ENCODE data around the gene DTHD1. TPM values are rescaled to one million over a fixed set of nuclear protein-coding genes. Genes with fewer than 3 reads are reported as not detected.

DTHD1 gene
- total RNA-seq, 1 donor from 2014 or later, result not detected

GRCh38 chr4:36317721-36318120 is 36.3 kb downstream of the DTHD1 start:
- intact Hi-C loops (cut with micrococcal nuclease), result no loop called here
- no peak overlapping the region for H3K4me3 ChIP-seq
- no peaks in the 10 kb centered on the region for H3K27me3 ChIP-seq (ENCODE audit: low read depth)
- no peaks in the 10 kb centered on the region for H3K36me3 ChIP-seq
- H3K27ac ChIP-seq (replicated peaks), result no peak overlapping the region
- H3K4me1 ChIP-seq, result no peaks in the 10 kb centered on the region
- H3K9me3 ChIP-seq (replicated peaks), result no peaks in the 10 kb centered on the region
- DNase-seq, result no peak
- TF ChIP-seq CTCF (IDR thresholded peaks at IDR 0.05; ENCODE audit: borderline replicate concordance), result no peak

GRCh38 chr4:36320117-36320896 is 38.9 kb downstream of the DTHD1 start:
- H3K4me1 ChIP-seq, result no peaks in the 10 kb centered on the region
- H3K36me3 ChIP-seq, result no peaks in the 10 kb centered on the region
- H3K27me3 ChIP-seq (ENCODE audit: low read depth), result no peaks in the 10 kb centered on the region
- no peaks in the 10 kb centered on the region for H3K9me3 ChIP-seq (replicated peaks)
- no peak for TF ChIP-seq CTCF (IDR thresholded peaks at IDR 0.05; ENCODE audit: borderline replicate concordance)
- no peak overlapping the region for H3K27ac ChIP-seq (replicated peaks)
- no peak for DNase-seq
- no peak overlapping the region for H3K4me3 ChIP-seq
- intact Hi-C loops (cut with micrococcal nuclease), result no loop called here

- DNase-seq, result no peak
- no peaks in the 10 kb centered on the region for H3K4me1 ChIP-seq
- intact Hi-C loops (cut with micrococcal nuclease), result no loop called here
- no peak overlapping the region for H3K27ac ChIP-seq (replicated peaks)
- no peak for TF ChIP-seq CTCF (IDR thresholded peaks at IDR 0.05; ENCODE audit: borderline replicate concordance)
- H3K36me3 ChIP-seq, result no peaks in the 10 kb centered on the region
- no peaks in the 10 kb centered on the region for H3K9me3 ChIP-seq (replicated peaks)
- no peak overlapping the region for H3K4me3 ChIP-seq
- no peaks in the 10 kb centered on the region for H3K27me3 ChIP-seq (ENCODE audit: low read depth)
These were observed 39.8 kb downstream of the DTHD1 start for GRCh38 chr4:36321176-36321575.

GRCh38 chr4:36322921-36323354 is 41.5 kb downstream of the DTHD1 start:
- intact Hi-C loops (cut with micrococcal nuclease), result no loop called here
- no peak overlapping the region for H3K27ac ChIP-seq (replicated peaks)
- no peaks in the 10 kb centered on the region for H3K4me1 ChIP-seq

GRCh38 chr4:36323816-36324419 is 42.5 kb downstream of the DTHD1 start:
- TF ChIP-seq CTCF (IDR thresholded peaks at IDR 0.05; ENCODE audit: borderline replicate concordance), result no peak
- no peak for DNase-seq
- H3K9me3 ChIP-seq (replicated peaks), result no peaks in the 10 kb centered on the region
- intact Hi-C loops (cut with micrococcal nuclease), result no loop called here
- no peaks in the 10 kb centered on the region for H3K36me3 ChIP-seq
- no peak overlapping the region for H3K27ac ChIP-seq (replicated peaks)
- no peaks in the 10 kb centered on the region for H3K27me3 ChIP-seq (ENCODE audit: low read depth)
- no peaks in the 10 kb centered on the region for H3K4me1 ChIP-seq
- H3K4me3 ChIP-seq, result no peak overlapping the region

More at GRCh38 chr4:36322921-36323354, 41.5 kb downstream of the DTHD1 start:
- no peaks in the 10 kb centered on the region for H3K27me3 ChIP-seq (ENCODE audit: low read depth)
- no peaks in the 10 kb centered on the region for H3K9me3 ChIP-seq (replicated peaks)
- H3K4me3 ChIP-seq, result no peak overlapping the region
- no peak for DNase-seq
- no peaks in the 10 kb centered on the region for H3K36me3 ChIP-seq
- no peak for TF ChIP-seq CTCF (IDR thresholded peaks at IDR 0.05; ENCODE audit: borderline replicate concordance)
